ENCODE data around the gene IL36RN.
"Not testable (repeated sequence)": the region's sequence is repeated elsewhere in the genome, so short reads cannot be mapped to it uniquely, and the experiment has no call there.

The IL36RN gene

GRCh38 chr2:113075030-113075429 lies 16.0 kb downstream of the IL36RN start:
- DNase-seq (ENCODE audit: low spot score), result no peak

GRCh38 chr2:113075600-113075999 lies 16.6 kb downstream of the IL36RN start:
- DNase-seq (ENCODE audit: low spot score), result no peak

- DNase-seq (ENCODE audit: low spot score), result no peak
Measured at GRCh38 chr2:113076954-113077669, 18.1 kb downstream of the IL36RN start.

- DNase-seq (ENCODE audit: low spot score), result no peak
Measured at GRCh38 chr2:113077921-113078320, 18.9 kb downstream of the IL36RN start.

GRCh38 chr2:113078350-113078839 lies 19.4 kb downstream of the IL36RN start:
- no peak for DNase-seq (ENCODE audit: low spot score)

- DNase-seq (ENCODE audit: low spot score), result no peak
Measured at GRCh38 chr2:113079131-113079530, 20.1 kb downstream of the IL36RN start.

- DNase-seq (ENCODE audit: low spot score), result peak; percentile 45
Measured at GRCh38 chr2:113080134-113080533, 21.1 kb downstream of the IL36RN start.

- no peak for DNase-seq (ENCODE audit: low spot score)
Measured at GRCh38 chr2:113081488-113082210, 22.7 kb downstream of the IL36RN start.

- no peak for DNase-seq (ENCODE audit: low spot score)
Measured at GRCh38 chr2:113083296-113083695, 24.3 kb downstream of the IL36RN start.

GRCh38 chr2:113084249-113085000 lies 25.4 kb downstream of the IL36RN start:
- DNase-seq (ENCODE audit: low spot score), result peak; percentile 20

- DNase-seq (ENCODE audit: low spot score), result no peak
Measured at GRCh38 chr2:113085542-113085941, 26.5 kb downstream of the IL36RN start.

- no peak for DNase-seq (ENCODE audit: low spot score)
Measured at GRCh38 chr2:113088213-113088992, 29.4 kb downstream of the IL36RN start.

GRCh38 chr2:113089916-113090315 lies 30.9 kb downstream of the IL36RN start:
- DNase-seq (ENCODE audit: low spot score), result no peak

- no peak for DNase-seq (ENCODE audit: low spot score)
Measured at GRCh38 chr2:113091231-113091896, 32.4 kb downstream of the IL36RN start.

GRCh38 chr2:113092864-113093612 lies 34.0 kb downstream of the IL36RN start:
- no peak for DNase-seq (ENCODE audit: low spot score)

GRCh38 chr2:113093613-113093977 lies 34.6 kb downstream of the IL36RN start:
- DNase-seq (ENCODE audit: low spot score), result no peak

- DNase-seq (ENCODE audit: low spot score), result not testable (repeated sequence)
Measured at GRCh38 chr2:113096306-113096705, 37.3 kb downstream of the IL36RN start.

- DNase-seq (ENCODE audit: low spot score), result not testable (repeated sequence)
Measured at GRCh38 chr2:113096842-113097618, 38.0 kb downstream of the IL36RN start.

- no peak for DNase-seq (ENCODE audit: low spot score)
Measured at GRCh38 chr2:113098041-113098440, 39.0 kb downstream of the IL36RN start.

- DNase-seq (ENCODE audit: low spot score), result no peak
Measured at GRCh38 chr2:113098532-113098931, 39.5 kb downstream of the IL36RN start.

All from germinal center (tissue), 1 donor.